ENCODE measurements around the gene SLC9A2.

SLC9A2 gene

GRCh38 chr2:102718387-102719316 lies 99.3 kb downstream of the SLC9A2 start:
- in situ Hi-C loops (cut with MboI; ENCODE audit: low sequenced_read_pairs), result no loop called here

- in situ Hi-C loops (cut with MboI; ENCODE audit: low sequenced_read_pairs), result no loop called here
Observed at GRCh38 chr2:102724016-102724490, 104.7 kb downstream of the SLC9A2 start.

GRCh38 chr2:102724553-102724952 lies 105.2 kb downstream of the SLC9A2 start:
- in situ Hi-C loops (cut with MboI; ENCODE audit: low sequenced_read_pairs), result no loop called here

GRCh38 chr2:102726128-102727087 lies 107.1 kb downstream of the SLC9A2 start:
- in situ Hi-C loops (cut with MboI; ENCODE audit: low sequenced_read_pairs), result no loop called here

GRCh38 chr2:102735416-102736109 lies 116.2 kb downstream of the SLC9A2 start:
- in situ Hi-C loops (cut with MboI; ENCODE audit: low sequenced_read_pairs), result no loop called here

GRCh38 chr2:102736110-102736409 lies 116.7 kb downstream of the SLC9A2 start:
- in situ Hi-C loops (cut with MboI; ENCODE audit: low sequenced_read_pairs), result no loop called here

- in situ Hi-C loops (cut with MboI; ENCODE audit: low sequenced_read_pairs), result no loop called here
Observed at GRCh38 chr2:102736410-102737409, 117.4 kb downstream of the SLC9A2 start.

- in situ Hi-C loops (cut with MboI; ENCODE audit: low sequenced_read_pairs), result no loop called here
Observed at GRCh38 chr2:102737431-102737830, 118.1 kb downstream of the SLC9A2 start.

GRCh38 chr2:102743259-102743658 lies 123.9 kb downstream of the SLC9A2 start:
- in situ Hi-C loops (cut with MboI; ENCODE audit: low sequenced_read_pairs), result no loop called here

GRCh38 chr2:102748107-102748506 lies 128.8 kb downstream of the SLC9A2 start:
- in situ Hi-C loops (cut with MboI; ENCODE audit: low sequenced_read_pairs), result no loop called here

- in situ Hi-C loops (cut with MboI; ENCODE audit: low sequenced_read_pairs), result no loop called here
Observed at GRCh38 chr2:102749938-102750337, 130.6 kb downstream of the SLC9A2 start.

- in situ Hi-C loops (cut with MboI; ENCODE audit: low sequenced_read_pairs), result no loop called here
Observed at GRCh38 chr2:102753563-102754159, 134.3 kb downstream of the SLC9A2 start.

- in situ Hi-C loops (cut with MboI; ENCODE audit: low sequenced_read_pairs), result no loop called here
Observed at GRCh38 chr2:102754456-102755145, 135.2 kb downstream of the SLC9A2 start.

- in situ Hi-C loops (cut with MboI; ENCODE audit: low sequenced_read_pairs), result no loop called here
Observed at GRCh38 chr2:102755284-102755683, 135.9 kb downstream of the SLC9A2 start.

- in situ Hi-C loops (cut with MboI; ENCODE audit: low sequenced_read_pairs), result no loop called here
Observed at GRCh38 chr2:102758439-102758838, 139.1 kb downstream of the SLC9A2 start.
